Measurements from ENCODE around the gene NUDT1.

The NUDT1 gene

DNA sequence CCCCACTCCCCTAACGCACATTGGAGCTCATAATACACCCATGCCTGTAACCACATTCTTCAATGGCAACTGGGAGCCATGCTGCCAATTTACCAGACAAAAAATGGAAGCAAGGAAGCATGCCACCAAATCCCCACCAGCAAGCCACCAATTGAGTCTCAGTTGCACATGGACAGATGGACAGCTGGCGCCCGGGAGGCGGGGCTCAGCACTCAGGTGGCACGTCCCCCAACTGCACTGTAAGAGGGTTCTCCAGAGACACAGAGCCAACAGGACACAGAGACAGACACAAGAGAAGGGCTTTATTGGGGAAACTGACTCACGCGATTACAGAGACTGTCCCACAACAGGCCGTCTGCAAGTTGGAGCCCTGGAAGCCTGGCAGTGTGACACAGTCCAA lies 11.8 kb upstream of the NUDT1 start:
- H3K27ac ChIP-seq (ENCODE audit: extremely low read depth, low read depth, low read length), result no peak overlapping the region
- peaks cover 14 to 63% of the 10 kb centered on the region in 2 experiments for H3K36me3 ChIP-seq (ENCODE audit: control insufficient read depth in 2 of 2, insufficient read depth in 1 of 2, low read length in 2 of 2)
- TF ChIP-seq ZNF341 (tag by site-specific recombination; IDR thresholded peaks at IDR 0.05; ENCODE audit: low read depth) (no peak), ZNF362 (tag by site-specific recombination; IDR thresholded peaks at IDR 0.05) (no peak), PBX3 (CRISPR knock-in tag; IDR thresholded peaks at IDR 0.05) (no peak), MEIS1 (CRISPR knock-in tag; IDR thresholded peaks at IDR 0.05; ENCODE audit: borderline replicate concordance) (no peak), ZFP3 (tag by site-specific recombination; IDR thresholded peaks at IDR 0.05; ENCODE audit: low read depth) (no peak), TRIM28 (IDR thresholded peaks at IDR 0.05; ENCODE audit: borderline replicate concordance, low read length) (no peak), IKZF3 (tag by site-specific recombination; IDR thresholded peaks at IDR 0.05) (no peak), ZNF654 (tag by site-specific recombination; IDR thresholded peaks at IDR 0.05; ENCODE audit: low read depth) (no peak), SETDB1 (IDR thresholded peaks at IDR 0.05; ENCODE audit: insufficient read length, low read length) (no peak), OVOL3 (tag by site-specific recombination; IDR thresholded peaks at IDR 0.05) (no peak), REPIN1 (tag by site-specific recombination; IDR thresholded peaks at IDR 0.05; ENCODE audit: low read depth) (no peak), ZNF530 (tag by site-specific recombination; IDR thresholded peaks at IDR 0.05; ENCODE audit: low read depth) (no peak), FEZF1 (tag by site-specific recombination; IDR thresholded peaks at IDR 0.05) (no peak), SP7 (tag by site-specific recombination; IDR thresholded peaks at IDR 0.05) (no peak), ZNF473 (tag by site-specific recombination; IDR thresholded peaks at IDR 0.05) (no peak), ZNF624 (tag by site-specific recombination; IDR thresholded peaks at IDR 0.05) (no peak), ZNF202 (tag by site-specific recombination; IDR thresholded peaks at IDR 0.05; ENCODE audit: borderline replicate concordance) (no peak), ZNF48 (tag by site-specific recombination; IDR thresholded peaks at IDR 0.05) (no peak)
- TF ChIP-seq, protein P1, sequence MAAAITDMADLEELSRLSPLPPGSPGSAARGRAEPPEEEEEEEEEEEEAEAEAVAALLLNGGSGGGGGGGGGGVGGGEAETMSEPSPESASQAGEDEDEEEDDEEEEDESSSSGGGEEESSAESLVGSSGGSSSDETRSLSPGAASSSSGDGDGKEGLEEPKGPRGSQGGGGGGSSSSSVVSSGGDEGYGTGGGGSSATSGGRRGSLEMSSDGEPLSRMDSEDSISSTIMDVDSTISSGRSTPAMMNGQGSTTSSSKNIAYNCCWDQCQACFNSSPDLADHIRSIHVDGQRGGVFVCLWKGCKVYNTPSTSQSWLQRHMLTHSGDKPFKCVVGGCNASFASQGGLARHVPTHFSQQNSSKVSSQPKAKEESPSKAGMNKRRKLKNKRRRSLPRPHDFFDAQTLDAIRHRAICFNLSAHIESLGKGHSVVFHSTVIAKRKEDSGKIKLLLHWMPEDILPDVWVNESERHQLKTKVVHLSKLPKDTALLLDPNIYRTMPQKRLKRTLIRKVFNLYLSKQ (tag by site-specific recombination; IDR thresholded peaks at IDR 0.05; ENCODE audit: borderline replicate concordance), result no peak
- TF ChIP-seq, protein P2, sequence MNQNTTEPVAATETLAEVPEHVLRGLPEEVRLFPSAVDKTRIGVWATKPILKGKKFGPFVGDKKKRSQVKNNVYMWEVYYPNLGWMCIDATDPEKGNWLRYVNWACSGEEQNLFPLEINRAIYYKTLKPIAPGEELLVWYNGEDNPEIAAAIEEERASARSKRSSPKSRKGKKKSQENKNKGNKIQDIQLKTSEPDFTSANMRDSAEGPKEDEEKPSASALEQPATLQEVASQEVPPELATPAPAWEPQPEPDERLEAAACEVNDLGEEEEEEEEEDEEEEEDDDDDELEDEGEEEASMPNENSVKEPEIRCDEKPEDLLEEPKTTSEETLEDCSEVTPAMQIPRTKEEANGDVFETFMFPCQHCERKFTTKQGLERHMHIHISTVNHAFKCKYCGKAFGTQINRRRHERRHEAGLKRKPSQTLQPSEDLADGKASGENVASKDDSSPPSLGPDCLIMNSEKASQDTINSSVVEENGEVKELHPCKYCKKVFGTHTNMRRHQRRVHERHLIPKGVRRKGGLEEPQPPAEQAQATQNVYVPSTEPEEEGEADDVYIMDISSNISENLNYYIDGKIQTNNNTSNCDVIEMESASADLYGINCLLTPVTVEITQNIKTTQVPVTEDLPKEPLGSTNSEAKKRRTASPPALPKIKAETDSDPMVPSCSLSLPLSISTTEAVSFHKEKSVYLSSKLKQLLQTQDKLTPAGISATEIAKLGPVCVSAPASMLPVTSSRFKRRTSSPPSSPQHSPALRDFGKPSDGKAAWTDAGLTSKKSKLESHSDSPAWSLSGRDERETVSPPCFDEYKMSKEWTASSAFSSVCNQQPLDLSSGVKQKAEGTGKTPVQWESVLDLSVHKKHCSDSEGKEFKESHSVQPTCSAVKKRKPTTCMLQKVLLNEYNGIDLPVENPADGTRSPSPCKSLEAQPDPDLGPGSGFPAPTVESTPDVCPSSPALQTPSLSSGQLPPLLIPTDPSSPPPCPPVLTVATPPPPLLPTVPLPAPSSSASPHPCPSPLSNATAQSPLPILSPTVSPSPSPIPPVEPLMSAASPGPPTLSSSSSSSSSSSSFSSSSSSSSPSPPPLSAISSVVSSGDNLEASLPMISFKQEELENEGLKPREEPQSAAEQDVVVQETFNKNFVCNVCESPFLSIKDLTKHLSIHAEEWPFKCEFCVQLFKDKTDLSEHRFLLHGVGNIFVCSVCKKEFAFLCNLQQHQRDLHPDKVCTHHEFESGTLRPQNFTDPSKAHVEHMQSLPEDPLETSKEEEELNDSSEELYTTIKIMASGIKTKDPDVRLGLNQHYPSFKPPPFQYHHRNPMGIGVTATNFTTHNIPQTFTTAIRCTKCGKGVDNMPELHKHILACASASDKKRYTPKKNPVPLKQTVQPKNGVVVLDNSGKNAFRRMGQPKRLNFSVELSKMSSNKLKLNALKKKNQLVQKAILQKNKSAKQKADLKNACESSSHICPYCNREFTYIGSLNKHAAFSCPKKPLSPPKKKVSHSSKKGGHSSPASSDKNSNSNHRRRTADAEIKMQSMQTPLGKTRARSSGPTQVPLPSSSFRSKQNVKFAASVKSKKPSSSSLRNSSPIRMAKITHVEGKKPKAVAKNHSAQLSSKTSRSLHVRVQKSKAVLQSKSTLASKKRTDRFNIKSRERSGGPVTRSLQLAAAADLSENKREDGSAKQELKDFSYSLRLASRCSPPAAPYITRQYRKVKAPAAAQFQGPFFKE (tag by site-specific recombination; IDR thresholded peaks at IDR 0.05; ENCODE audit: borderline replicate concordance), result no peak
- POLR2A ChIA-PET, result no interaction called here
- H3K4me3 ChIP-seq (ENCODE audit: low read depth, low read length), result no peak overlapping the region
- CTCF ChIA-PET, result interaction anchor here (0.6 to 2.8 kb wide), 3 partner anchors 11 to 118 kb away, joined by 3 to 7 read pairs (median 3); partner anchors contain the start of genes MRM2 and NUDT1
- H3K4me1 ChIP-seq (ENCODE audit: control insufficient read depth, insufficient read depth, low read length), result peaks cover 2% of the 10 kb centered on the region; the same call in 1 of the 2 replicates
- no peaks in the 10 kb centered on the region for H3K9me3 ChIP-seq (ENCODE audit: control insufficient read depth, insufficient read depth, low read depth, low read length)

Data from HEK293 (cell line).